Breast epithelium (tissue), 4 donors: ENCODE measurements around the gene HELQ. TPM values are rescaled to one million over a fixed set of nuclear protein-coding genes. Genes with fewer than 3 reads are reported as not detected.

Source experiments
- DNase-seq, 2 donors: peaks; one replicate each; pipeline ENCODE4 v3.0.0-alpha.2; 2019; ENCODE audit warnings: low spot score in 2 of 2
- H3K27ac ChIP-seq, 2 donors: fragments of 200-600 bp; sonication (generic) in 1 of 2; one replicate each; pipeline ENCODE4 v1.5.1; 2016 to 2019; ENCODE audit warnings: mild to moderate bottlenecking in 1 of 2
- H3K27me3 ChIP-seq, 2 donors: fragments of 200-600 bp; sonication (generic) in 1 of 2; one replicate each; pipeline versions ENCODE4 v1.5.1 to v1.6.0; 2017 to 2019; ENCODE audit warnings: control low read depth in 1 of 2, mild to moderate bottlenecking in 1 of 2
- H3K36me3 ChIP-seq: fragments of 200-600 bp; one replicate; pipeline ENCODE4 v1.5.1; 2019
- H3K4me1 ChIP-seq, 2 donors: fragments of 200-600 bp; sonication (generic); one replicate each; pipeline ENCODE4 v1.5.1; 2016 to 2019; ENCODE audit warnings: control low read depth in 1 of 2
- H3K4me3 ChIP-seq, 3 donors: fragments of 200-600 bp; sonication (generic); 1 replicate in 2 of 3; 2 replicates in 1 of 3; pipeline ENCODE4 v1.5.1; 2016 to 2019; ENCODE audit warnings: mild to moderate bottlenecking in 3 of 3, moderate library complexity in 2 of 3
- H3K9me3 ChIP-seq, 2 donors: fragments of 200-600 bp; sonication (generic) in 1 of 2; one replicate each; pipeline ENCODE4 v1.5.1; 2016 to 2019; ENCODE audit warnings: control low read depth in 1 of 2
- CTCF ChIP-seq, 3 donors: fragments of 450-650 bp; IDR thresholded peaks; one replicate each; pipeline ENCODE4 v1.5.1; 2016 to 2017; ENCODE audit warnings: antibody characterized with exemption in 3 of 3, mild to moderate bottlenecking in 3 of 3, moderate library complexity in 3 of 3
- POLR2A ChIP-seq: fragments of 450-650 bp; IDR thresholded peaks from one replicate; pipeline ENCODE4 v1.6.1; 2016; ENCODE audit warnings: antibody characterized with exemption, mild to moderate bottlenecking, moderate library complexity
- POLR2AphosphoS5 ChIP-seq, 3 donors: sonication (generic); formaldehyde crosslinking; IDR thresholded peaks; one replicate each; pipeline ENCODE4 v1.6.1; 2017; ENCODE audit warnings: antibody characterized with exemption in 3 of 3
- intact Hi-C: fragments of 100-400 bp; cut with DNase I; formaldehyde crosslinking; loops from one replicate; pipeline ENCODE4 v1.15.1; 2023; ENCODE audit warnings: low total_unique reads
- total RNA-seq, 3 donors: library from RNA; depleted of rRNA; stranded (reverse); fragments of >200 nt; gene quantifications; one replicate each; pipeline ENCODE4 v1.1.0, GENCODE V29; 2016

The HELQ gene
- total RNA-seq, 3 donors from 2014 or later = 14.4 to 24.3 (median 16.3) TPM

- intact Hi-C loops = loop anchor here (2.0 kb wide), 1 partner anchor 51 kb away; no protein-coding TSS in a partner anchor
- H3K4me1 ChIP-seq = no peaks in the 10 kb centered on the region
- no peak overlapping the region for H3K27ac ChIP-seq
- H3K36me3 ChIP-seq = no peaks in the 10 kb centered on the region
- peaks cover 0 to 4% of the 10 kb centered on the region in 2 donors for H3K9me3 ChIP-seq
- H3K27me3 ChIP-seq = no peaks in the 10 kb centered on the region
- no peak for DNase-seq
- TF ChIP-seq POLR2AphosphoS5 (IDR thresholded peaks at IDR 0.05) (no peak), POLR2A (no peak)
- no peak overlapping the region for H3K4me3 ChIP-seq
These were observed 83.7 kb downstream of the HELQ start for GRCh38 chr4:83371936-83372335.

- DNase-seq = no peak
- Histone ChIP-seq H3K27me3 (no peaks in the 10 kb centered on the region), H3K27ac (no peak overlapping the region), H3K4me3 (no peak overlapping the region), H3K9me3 (peaks cover 0 to 4% of the 10 kb centered on the region in 2 donors), H3K4me1 (no peaks in the 10 kb centered on the region), H3K36me3 (no peaks in the 10 kb centered on the region)
- TF ChIP-seq POLR2AphosphoS5 (IDR thresholded peaks at IDR 0.05) = no peak
- no peak for TF ChIP-seq CTCF (IDR thresholded peaks at IDR 0.05)
- TF ChIP-seq POLR2A = no peak
- intact Hi-C loops = no loop called here
These were observed 84.4 kb downstream of the HELQ start for GRCh38 chr4:83371235-83371634.

GRCh38 chr4:83370640-83370906 is 85.0 kb downstream of the HELQ start:
- TF ChIP-seq POLR2A (no peak), CTCF (IDR thresholded peaks at IDR 0.05) (no peak), POLR2AphosphoS5 (IDR thresholded peaks at IDR 0.05) (no peak)
- Histone ChIP-seq H3K36me3 (no peaks in the 10 kb centered on the region), H3K4me3 (no peak overlapping the region), H3K4me1 (no peaks in the 10 kb centered on the region), H3K27me3 (no peaks in the 10 kb centered on the region), H3K9me3 (peaks cover 0 to 4% of the 10 kb centered on the region in 2 donors), H3K27ac (no peak overlapping the region)
- no peak for DNase-seq
- intact Hi-C loops = no loop called here

- Histone ChIP-seq H3K27ac (no peak overlapping the region), H3K4me3 (no peak overlapping the region), H3K27me3 (no peaks in the 10 kb centered on the region), H3K36me3 (no peaks in the 10 kb centered on the region), H3K4me1 (no peaks in the 10 kb centered on the region), H3K9me3 (peaks cover 0 to under 1% of the 10 kb centered on the region in 2 donors)
- no peak for DNase-seq
- intact Hi-C loops = no loop called here
- TF ChIP-seq POLR2AphosphoS5 (IDR thresholded peaks at IDR 0.05) = no peak
- no peak for TF ChIP-seq POLR2A
- TF ChIP-seq CTCF (IDR thresholded peaks at IDR 0.05) = no peak
These were observed 85.6 kb downstream of the HELQ start for GRCh38 chr4:83369831-83370639.

GRCh38 chr4:83364312-83364711 is 91.3 kb downstream of the HELQ start:
- no peak for DNase-seq
- TF ChIP-seq CTCF (IDR thresholded peaks at IDR 0.05) (no peak), POLR2AphosphoS5 (IDR thresholded peaks at IDR 0.05) (no peak)
- H3K36me3 ChIP-seq = no peaks in the 10 kb centered on the region

More at GRCh38 chr4:83364312-83364711, 91.3 kb downstream of the HELQ start:
- no peak overlapping the region for H3K27ac ChIP-seq
- H3K9me3 ChIP-seq = no peaks in the 10 kb centered on the region
- no peak overlapping the region for H3K4me3 ChIP-seq
- no peaks in the 10 kb centered on the region for H3K4me1 ChIP-seq
- no peaks in the 10 kb centered on the region for H3K27me3 ChIP-seq
- intact Hi-C loops = no loop called here
